GM12891 (cell line): Measurements from ENCODE around the gene PRKCE.

Experiments used
- DNase-seq: peaks from one replicate; pipeline ENCODE4 v3.0.0; 2011; ENCODE audit warnings: low spot score; ENCODE audit not compliant: insufficient read length
- FAIRE-seq: peaks from 2 replicates; lab custom pipeline; 2011; peaks lifted over from hg19 to GRCh38; lab: Jason Lieb, UNC
- PAX5 ChIP-seq: IDR thresholded peaks from 2 replicates; pipeline ENCODE4 v1.6.1; 2011; ENCODE audit warnings: low read length, moderate library complexity, mild to moderate bottlenecking; ENCODE audit not compliant: insufficient read depth, severe bottlenecking
- POLR2A ChIP-seq: IDR thresholded peaks from 2 replicates; pipeline ENCODE4 v1.6.1; 2011; ENCODE audit warnings: low read depth, low read length, control low read depth
- POLR2AphosphoS5 ChIP-seq: IDR thresholded peaks from 2 replicates; pipeline ENCODE4 v1.6.1; 2011; ENCODE audit warnings: low read depth, low read length, control low read depth
- POU2F2 ChIP-seq: IDR thresholded peaks from 2 replicates; pipeline ENCODE4 v1.6.1; 2011; ENCODE audit warnings: low read depth, mild to moderate bottlenecking, control low read depth, low read length, moderate library complexity
- SPI1 ChIP-seq: IDR thresholded peaks from 2 replicates; pipeline ENCODE4 v1.6.1; 2011; ENCODE audit warnings: low read depth, low read length, control low read depth
- TAF1 ChIP-seq: IDR thresholded peaks from 2 replicates; pipeline ENCODE4 v1.6.1; 2011; ENCODE audit warnings: low read depth, low read length, control low read depth

Gene PRKCE

GRCh38 chr2:46165916-46166315, 514.4 kb downstream of the PRKCE start:
- DNase-seq: no peak
- TF ChIP-seq POLR2AphosphoS5: no peak
- no peak for FAIRE-seq

GRCh38 chr2:46167406-46167805, 515.9 kb downstream of the PRKCE start:
- FAIRE-seq: no peak
- TF ChIP-seq POLR2A: no peak
- DNase-seq: no peak

- FAIRE-seq: no peak
- TF ChIP-seq POU2F2 (no peak), SPI1 (no peak), TAF1 (no peak), POLR2A (no peak), PAX5 (no peak), POLR2AphosphoS5 (no peak)
- DNase-seq: no peak
These were observed 516.4 kb downstream of the PRKCE start for GRCh38 chr2:46167924-46168323.

GRCh38 chr2:46169467-46169866, 518.0 kb downstream of the PRKCE start:
- DNase-seq: no peak
- no peak for FAIRE-seq
- TF ChIP-seq TAF1: no peak
- no peak for TF ChIP-seq POLR2A
- TF ChIP-seq POU2F2: no peak
- TF ChIP-seq PAX5: no peak
- TF ChIP-seq POLR2AphosphoS5: no peak
- TF ChIP-seq SPI1: no peak

GRCh38 chr2:46170026-46170425, 518.6 kb downstream of the PRKCE start:
- no peak for FAIRE-seq
- TF ChIP-seq POU2F2: no peak
- no peak for TF ChIP-seq SPI1
- no peak for TF ChIP-seq PAX5
- no peak for TF ChIP-seq TAF1
- no peak for TF ChIP-seq POLR2A
- TF ChIP-seq POLR2AphosphoS5: no peak

GRCh38 chr2:46170611-46171350, 519.3 kb downstream of the PRKCE start:
- FAIRE-seq (no peak), DNase-seq (no peak)
- no peak for TF ChIP-seq PAX5
- TF ChIP-seq POLR2A: no peak
- TF ChIP-seq SPI1: no peak
- TF ChIP-seq POU2F2: no peak
- no peak for TF ChIP-seq POLR2AphosphoS5
- TF ChIP-seq TAF1: no peak

More at GRCh38 chr2:46170026-46170425, 518.6 kb downstream of the PRKCE start:
- no peak for DNase-seq

GRCh38 chr2:46171411-46171953, 520.0 kb downstream of the PRKCE start:
- FAIRE-seq: no peak
- no peak for DNase-seq
- no peak for TF ChIP-seq POLR2A
- no peak for TF ChIP-seq POLR2AphosphoS5
- no peak for TF ChIP-seq SPI1
- TF ChIP-seq TAF1: no peak
- no peak for TF ChIP-seq PAX5
- no peak for TF ChIP-seq POU2F2

GRCh38 chr2:46171996-46172546, 520.6 kb downstream of the PRKCE start:
- no peak for DNase-seq
- no peak for FAIRE-seq
- TF ChIP-seq POU2F2: no peak
- no peak for TF ChIP-seq SPI1
- TF ChIP-seq POLR2AphosphoS5: no peak
- no peak for TF ChIP-seq POLR2A
- TF ChIP-seq TAF1: no peak
- no peak for TF ChIP-seq PAX5

GRCh38 chr2:46173030-46173429, 521.6 kb downstream of the PRKCE start:
- no peak for FAIRE-seq
- DNase-seq: no peak
- TF ChIP-seq PAX5 (no peak), TAF1 (no peak), SPI1 (no peak), POLR2A (no peak)

- FAIRE-seq (no peak), DNase-seq (no peak)
These were observed 522.3 kb downstream of the PRKCE start for GRCh38 chr2:46173636-46174250.

More at GRCh38 chr2:46173636-46174250, 522.3 kb downstream of the PRKCE start:
- no peak for TF ChIP-seq TAF1
- no peak for TF ChIP-seq PAX5
- TF ChIP-seq POLR2A: no peak
- TF ChIP-seq POU2F2: no peak
- TF ChIP-seq POLR2AphosphoS5: no peak
- TF ChIP-seq SPI1: no peak
